ENCODE data around the gene ZSWIM6. TPM values are rescaled to one million over a fixed set of nuclear protein-coding genes. Genes with fewer than 3 reads are reported as not detected.

ZSWIM6 gene
- total and polyA plus RNA-seq, 2 donors: 3.7 to 9.0 TPM

GRCh38 chr5:61386045-61386800 lies 54.2 kb downstream of the ZSWIM6 start:
- Histone ChIP-seq H3K4me3 (ENCODE audit: low read length in 2 of 2) (no peak overlapping the region), H3K4me1 (ENCODE audit: control insufficient read depth in 2 of 2, insufficient read depth in 2 of 2, low read length in 2 of 2) (no peaks in the 10 kb centered on the region), H3K27ac (ENCODE audit: low read depth in 1 of 2, low read length in 1 of 2) (no peak overlapping the region), H3K36me3 (ENCODE audit: control insufficient read depth in 2 of 2, insufficient read depth in 2 of 2, low read length in 1 of 2) (no peaks in the 10 kb centered on the region), H3K9me3 (ENCODE audit: control insufficient read depth in 2 of 2, insufficient read depth in 1 of 2, low read length in 1 of 2) (no peaks in the 10 kb centered on the region), H3K27me3 (ENCODE audit: control insufficient read depth in 2 of 2, insufficient read depth in 1 of 2, low read length in 1 of 2) (no peaks in the 10 kb centered on the region)
- WGBS: 85% methylated on average over 2 of the region's 2 CpGs
- no peak for DNase-seq (ENCODE audit: low read depth in 6 of 9, low spot score in 9 of 9)

GRCh38 chr5:61389609-61390008 lies 57.6 kb downstream of the ZSWIM6 start:
- Histone ChIP-seq H3K4me3 (ENCODE audit: low read length in 2 of 2) (no peak overlapping the region), H3K27me3 (ENCODE audit: control insufficient read depth in 2 of 2, insufficient read depth in 1 of 2, low read length in 1 of 2) (no peaks in the 10 kb centered on the region), H3K27ac (ENCODE audit: low read depth in 1 of 2, low read length in 1 of 2) (no peak overlapping the region), H3K9me3 (ENCODE audit: control insufficient read depth in 2 of 2, insufficient read depth in 1 of 2, low read length in 1 of 2) (no peaks in the 10 kb centered on the region), H3K4me1 (ENCODE audit: control insufficient read depth in 2 of 2, insufficient read depth in 2 of 2, low read length in 2 of 2) (no peaks in the 10 kb centered on the region), H3K36me3 (ENCODE audit: control insufficient read depth in 2 of 2, insufficient read depth in 2 of 2, low read length in 1 of 2) (no peaks in the 10 kb centered on the region)
- WGBS: 82% methylated on average over 3 of the region's 3 CpGs
- no peak for DNase-seq (ENCODE audit: low read depth in 6 of 9, low spot score in 9 of 9)

- no peaks in the 10 kb centered on the region for H3K27me3 ChIP-seq (ENCODE audit: control insufficient read depth in 2 of 2, insufficient read depth in 1 of 2, low read length in 1 of 2)
- no peak overlapping the region for H3K4me3 ChIP-seq (ENCODE audit: low read length in 2 of 2)
- H3K4me1 ChIP-seq (ENCODE audit: control insufficient read depth in 2 of 2, insufficient read depth in 2 of 2, low read length in 2 of 2): no peaks in the 10 kb centered on the region
- H3K36me3 ChIP-seq (ENCODE audit: control insufficient read depth in 2 of 2, insufficient read depth in 2 of 2, low read length in 1 of 2): no peaks in the 10 kb centered on the region
- no peaks in the 10 kb centered on the region for H3K9me3 ChIP-seq (ENCODE audit: control insufficient read depth in 2 of 2, insufficient read depth in 1 of 2, low read length in 1 of 2)
- no peak overlapping the region for H3K27ac ChIP-seq (ENCODE audit: low read depth in 1 of 2, low read length in 1 of 2)
- DNase-seq (ENCODE audit: low read depth in 6 of 9, low spot score in 9 of 9): no peak
- 98% methylated on average over 1 of the region's 1 CpG for WGBS
These were observed 62.1 kb downstream of the ZSWIM6 start for GRCh38 chr5:61394078-61394704.

- H3K9me3 ChIP-seq (ENCODE audit: control insufficient read depth in 2 of 2, insufficient read depth in 1 of 2, low read length in 1 of 2): no peaks in the 10 kb centered on the region
- WGBS: over 99% methylated on average over 2 of the region's 2 CpGs
These were observed 62.7 kb downstream of the ZSWIM6 start for GRCh38 chr5:61394793-61395192.

GRCh38 chr5:61397238-61397637 lies 65.2 kb downstream of the ZSWIM6 start:
- 86% methylated on average over 1 of the region's 1 CpG for WGBS
- no peaks in the 10 kb centered on the region for H3K36me3 ChIP-seq (ENCODE audit: control insufficient read depth in 2 of 2, insufficient read depth in 2 of 2, low read length in 1 of 2)
- no peaks in the 10 kb centered on the region for H3K4me1 ChIP-seq (ENCODE audit: control insufficient read depth in 2 of 2, insufficient read depth in 2 of 2, low read length in 2 of 2)

More at GRCh38 chr5:61394793-61395192, 62.7 kb downstream of the ZSWIM6 start:
- H3K4me1 ChIP-seq (ENCODE audit: control insufficient read depth in 2 of 2, insufficient read depth in 2 of 2, low read length in 2 of 2): no peaks in the 10 kb centered on the region
- H3K4me3 ChIP-seq (ENCODE audit: low read length in 2 of 2): no peak overlapping the region
- no peaks in the 10 kb centered on the region for H3K36me3 ChIP-seq (ENCODE audit: control insufficient read depth in 2 of 2, insufficient read depth in 2 of 2, low read length in 1 of 2)
- no peaks in the 10 kb centered on the region for H3K27me3 ChIP-seq (ENCODE audit: control insufficient read depth in 2 of 2, insufficient read depth in 1 of 2, low read length in 1 of 2)
- no peak for DNase-seq (ENCODE audit: low read depth in 6 of 9, low spot score in 9 of 9)
- H3K27ac ChIP-seq (ENCODE audit: low read depth in 1 of 2, low read length in 1 of 2): no peak overlapping the region

GRCh38 chr5:61397937-61398336 lies 65.9 kb downstream of the ZSWIM6 start:
- no peak overlapping the region for H3K27ac ChIP-seq (ENCODE audit: low read depth in 1 of 2, low read length in 1 of 2)
- no peak for DNase-seq (ENCODE audit: low read depth in 6 of 9, low spot score in 9 of 9)
- H3K4me1 ChIP-seq (ENCODE audit: control insufficient read depth in 2 of 2, insufficient read depth in 2 of 2, low read length in 2 of 2): no peaks in the 10 kb centered on the region
- H3K36me3 ChIP-seq (ENCODE audit: control insufficient read depth in 2 of 2, insufficient read depth in 2 of 2, low read length in 1 of 2): no peaks in the 10 kb centered on the region
- H3K4me3 ChIP-seq (ENCODE audit: low read length in 2 of 2): no peak overlapping the region
- no peaks in the 10 kb centered on the region for H3K27me3 ChIP-seq (ENCODE audit: control insufficient read depth in 2 of 2, insufficient read depth in 1 of 2, low read length in 1 of 2)
- WGBS: 96% methylated on average over 2 of the region's 2 CpGs
- no peaks in the 10 kb centered on the region for H3K9me3 ChIP-seq (ENCODE audit: control insufficient read depth in 2 of 2, insufficient read depth in 1 of 2, low read length in 1 of 2)

More at GRCh38 chr5:61397238-61397637, 65.2 kb downstream of the ZSWIM6 start:
- Histone ChIP-seq H3K27ac (ENCODE audit: low read depth in 1 of 2, low read length in 1 of 2) (no peak overlapping the region), H3K4me3 (ENCODE audit: low read length in 2 of 2) (no peak overlapping the region), H3K27me3 (ENCODE audit: control insufficient read depth in 2 of 2, insufficient read depth in 1 of 2, low read length in 1 of 2) (no peaks in the 10 kb centered on the region), H3K9me3 (ENCODE audit: control insufficient read depth in 2 of 2, insufficient read depth in 1 of 2, low read length in 1 of 2) (no peaks in the 10 kb centered on the region)
- no peak for DNase-seq (ENCODE audit: low read depth in 6 of 9, low spot score in 9 of 9)

- Histone ChIP-seq H3K4me3 (ENCODE audit: low read length in 2 of 2) (no peak overlapping the region), H3K27ac (ENCODE audit: low read depth in 1 of 2, low read length in 1 of 2) (no peak overlapping the region), H3K27me3 (ENCODE audit: control insufficient read depth in 2 of 2, insufficient read depth in 1 of 2, low read length in 1 of 2) (no peaks in the 10 kb centered on the region), H3K4me1 (ENCODE audit: control insufficient read depth in 2 of 2, insufficient read depth in 2 of 2, low read length in 2 of 2) (no peaks in the 10 kb centered on the region), H3K36me3 (ENCODE audit: control insufficient read depth in 2 of 2, insufficient read depth in 2 of 2, low read length in 1 of 2) (no peaks in the 10 kb centered on the region), H3K9me3 (ENCODE audit: control insufficient read depth in 2 of 2, insufficient read depth in 1 of 2, low read length in 1 of 2) (no peaks in the 10 kb centered on the region)
- no peak for DNase-seq (ENCODE audit: low read depth in 6 of 9, low spot score in 9 of 9)
- WGBS: 98% methylated on average over 4 of the region's 4 CpGs
These were observed 66.4 kb downstream of the ZSWIM6 start for GRCh38 chr5:61398440-61398839.

- Histone ChIP-seq H3K27ac (ENCODE audit: low read depth in 1 of 2, low read length in 1 of 2) (no peak overlapping the region), H3K4me3 (ENCODE audit: low read length in 2 of 2) (no peak overlapping the region), H3K4me1 (ENCODE audit: control insufficient read depth in 2 of 2, insufficient read depth in 2 of 2, low read length in 2 of 2) (no peaks in the 10 kb centered on the region), H3K27me3 (ENCODE audit: control insufficient read depth in 2 of 2, insufficient read depth in 1 of 2, low read length in 1 of 2) (no peaks in the 10 kb centered on the region), H3K9me3 (ENCODE audit: control insufficient read depth in 2 of 2, insufficient read depth in 1 of 2, low read length in 1 of 2) (no peaks in the 10 kb centered on the region), H3K36me3 (ENCODE audit: control insufficient read depth in 2 of 2, insufficient read depth in 2 of 2, low read length in 1 of 2) (no peaks in the 10 kb centered on the region)
- no peak for DNase-seq (ENCODE audit: low read depth in 6 of 9, low spot score in 9 of 9)
- WGBS: 95% methylated on average over 5 of the region's 5 CpGs
These were observed 67.6 kb downstream of the ZSWIM6 start for GRCh38 chr5:61399679-61400078.

GRCh38 chr5:61401726-61402125 lies 69.7 kb downstream of the ZSWIM6 start:
- Histone ChIP-seq H3K27me3 (ENCODE audit: control insufficient read depth in 2 of 2, insufficient read depth in 1 of 2, low read length in 1 of 2) (no peaks in the 10 kb centered on the region), H3K4me3 (ENCODE audit: low read length in 2 of 2) (no peak overlapping the region), H3K27ac (ENCODE audit: low read depth in 1 of 2, low read length in 1 of 2) (no peak overlapping the region), H3K9me3 (ENCODE audit: control insufficient read depth in 2 of 2, insufficient read depth in 1 of 2, low read length in 1 of 2) (no peaks in the 10 kb centered on the region), H3K4me1 (ENCODE audit: control insufficient read depth in 2 of 2, insufficient read depth in 2 of 2, low read length in 2 of 2) (no peaks in the 10 kb centered on the region), H3K36me3 (ENCODE audit: control insufficient read depth in 2 of 2, insufficient read depth in 2 of 2, low read length in 1 of 2) (no peaks in the 10 kb centered on the region)
- DNase-seq (ENCODE audit: low read depth in 6 of 9, low spot score in 9 of 9): no peak
